Prostate gland (tissue), 2 donors: ENCODE data around the gene ATP6V0B.

Source experiments
- CTCF ChIP-seq, 4 experiments: fragments of 200-600 bp in 2 of 4; fragments of 450-650 bp in 2 of 4; sonication (generic) in 2 of 4; IDR thresholded peaks; 1 replicate in 3 of 4; 2 replicates in 1 of 4; pipeline ENCODE4 v1.5.1; 2016 to 2019; ENCODE audit warnings: antibody characterized with exemption in 4 of 4, mild to moderate bottlenecking in 2 of 4, moderate library complexity in 2 of 4
- POLR2A ChIP-seq: fragments of 450-650 bp; IDR thresholded peaks from one replicate; pipeline ENCODE4 v1.6.1; 2016; ENCODE audit warnings: antibody characterized with exemption, mild to moderate bottlenecking

GRCh38 chr1:44010935-44011471, 36.2 kb downstream of the ATP6V0B start:
- no peak for TF ChIP-seq POLR2A
- no peak for TF ChIP-seq CTCF (IDR thresholded peaks at IDR 0.05)
